Sigmoid colon (tissue), 4 donors: ENCODE measurements around the gene CABP7.

Experiments
- EP300 ChIP-seq, 4 donors: sonication (generic); formaldehyde crosslinking; IDR thresholded peaks; one replicate each; pipeline ENCODE4 v1.6.1; 2017; ENCODE audit warnings: antibody characterized with exemption in 4 of 4
- POLR2A ChIP-seq, 2 donors: fragments of 450-650 bp; IDR thresholded peaks; one replicate each; pipeline ENCODE4 v1.6.1; 2016; ENCODE audit warnings: antibody characterized with exemption in 2 of 2, mild to moderate bottlenecking in 2 of 2, moderate library complexity in 2 of 2
- POLR2AphosphoS5 ChIP-seq, 4 donors: sonication (generic); formaldehyde crosslinking; IDR thresholded peaks; one replicate each; pipeline ENCODE4 v1.6.1; 2017; ENCODE audit warnings: antibody characterized with exemption in 4 of 4
- TF ChIP-seq, protein P1 (sequence below), 4 experiments: fragments of 450-650 bp in 3 of 4; fragments of 200-600 bp in 1 of 4; IDR thresholded peaks; one replicate each; pipeline ENCODE4 v1.5.1; 2016 to 2019; ENCODE audit warnings: antibody characterized with exemption in 4 of 4, mild to moderate bottlenecking in 3 of 4, moderate library complexity in 2 of 4

DNA sequence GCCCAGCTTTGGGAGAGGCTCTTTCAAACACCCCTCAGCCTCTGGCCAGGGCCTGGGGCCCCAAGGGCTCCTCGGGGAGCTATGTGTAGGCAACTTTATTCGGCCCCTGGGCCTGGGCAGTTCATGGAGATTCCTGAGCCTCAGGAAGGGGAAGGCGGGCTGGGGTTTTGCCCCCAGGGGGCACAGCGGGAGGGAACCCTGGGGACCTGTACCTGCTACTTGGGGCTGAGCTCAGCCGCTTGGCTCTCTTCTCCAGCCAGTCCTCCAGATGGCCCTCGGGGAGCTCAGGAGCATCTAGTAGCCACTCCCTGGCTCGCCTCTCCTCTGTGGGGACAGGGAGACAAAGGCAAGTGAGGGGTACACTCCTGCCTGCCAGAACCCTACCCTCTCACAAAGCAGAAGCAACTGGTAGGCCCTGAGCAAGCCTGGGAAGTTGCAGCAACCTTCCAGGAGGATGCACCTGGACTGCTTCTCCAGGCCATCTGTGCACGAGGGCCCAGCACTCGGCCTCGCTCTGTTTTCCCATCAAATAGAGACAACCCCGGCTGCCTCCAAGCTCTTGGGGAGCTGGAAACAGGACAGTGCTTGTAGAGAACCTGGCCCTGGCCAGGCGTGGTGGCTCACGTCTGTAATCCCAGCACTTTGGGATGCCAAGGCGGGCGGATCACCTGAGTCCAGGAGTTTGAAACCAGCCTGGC, 18.5 kb downstream of the CABP7 start:
- TF ChIP-seq, protein P1, sequence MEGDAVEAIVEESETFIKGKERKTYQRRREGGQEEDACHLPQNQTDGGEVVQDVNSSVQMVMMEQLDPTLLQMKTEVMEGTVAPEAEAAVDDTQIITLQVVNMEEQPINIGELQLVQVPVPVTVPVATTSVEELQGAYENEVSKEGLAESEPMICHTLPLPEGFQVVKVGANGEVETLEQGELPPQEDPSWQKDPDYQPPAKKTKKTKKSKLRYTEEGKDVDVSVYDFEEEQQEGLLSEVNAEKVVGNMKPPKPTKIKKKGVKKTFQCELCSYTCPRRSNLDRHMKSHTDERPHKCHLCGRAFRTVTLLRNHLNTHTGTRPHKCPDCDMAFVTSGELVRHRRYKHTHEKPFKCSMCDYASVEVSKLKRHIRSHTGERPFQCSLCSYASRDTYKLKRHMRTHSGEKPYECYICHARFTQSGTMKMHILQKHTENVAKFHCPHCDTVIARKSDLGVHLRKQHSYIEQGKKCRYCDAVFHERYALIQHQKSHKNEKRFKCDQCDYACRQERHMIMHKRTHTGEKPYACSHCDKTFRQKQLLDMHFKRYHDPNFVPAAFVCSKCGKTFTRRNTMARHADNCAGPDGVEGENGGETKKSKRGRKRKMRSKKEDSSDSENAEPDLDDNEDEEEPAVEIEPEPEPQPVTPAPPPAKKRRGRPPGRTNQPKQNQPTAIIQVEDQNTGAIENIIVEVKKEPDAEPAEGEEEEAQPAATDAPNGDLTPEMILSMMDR (IDR thresholded peaks at IDR 0.05) = no peak
- TF ChIP-seq POLR2AphosphoS5 (IDR thresholded peaks at IDR 0.05) = no peak
- TF ChIP-seq POLR2A (IDR thresholded peaks at IDR 0.05) = no peak
- TF ChIP-seq EP300 (IDR thresholded peaks at IDR 0.05) = no peak
